Colonic mucosa (tissue), 4 donors: ENCODE results near the gene ENTPD1. TPM values are rescaled to one million over a fixed set of nuclear protein-coding genes. Genes with fewer than 3 reads are reported as not detected.

Source experiments
- DNase-seq: peaks from one replicate; pipeline ENCODE4 v3.0.0-alpha.2; 2020
- H3K27ac ChIP-seq: fragments of 200-600 bp; one replicate; pipeline ENCODE4 v1.8.0; 2021
- H3K27me3 ChIP-seq: fragments of 200-600 bp; one replicate; pipeline ENCODE4 v1.8.0; 2021
- H3K36me3 ChIP-seq: fragments of 200-600 bp; one replicate; pipeline ENCODE4 v1.8.0; 2021
- H3K4me1 ChIP-seq: fragments of 200-600 bp; one replicate; pipeline ENCODE4 v1.8.0; 2021; ENCODE audit warnings: mild to moderate bottlenecking
- H3K4me3 ChIP-seq: fragments of 200-600 bp; one replicate; pipeline ENCODE4 v1.8.0; 2021
- H3K9ac ChIP-seq, 2 donors: one replicate each; pipeline ENCODE4 v1.7.0; 2013; ENCODE audit warnings: control low read depth in 2 of 2, low read depth in 2 of 2, low read length in 2 of 2
- H3K9me3 ChIP-seq: fragments of 200-600 bp; one replicate; pipeline ENCODE4 v1.8.0; 2021
- CTCF ChIP-seq: fragments of 200-600 bp; IDR thresholded peaks from one replicate; pipeline ENCODE4 v1.8.0; 2022; ENCODE audit warnings: antibody characterized with exemption, mild to moderate bottlenecking
- intact Hi-C: fragments of 100-400 bp; cut with DNase I; formaldehyde crosslinking; loops from one replicate; pipeline ENCODE4 v1.14.1; 2022
- total RNA-seq, 2 donors: library from RNA; stranded (reverse); fragmentation: NEBNext Ultra II Directional in 1 of 2; extraction: Animal tissue kit (Norgen Biotek cat#: 25700) in 1 of 2; gene quantifications; one replicate each; pipeline ENCODE4 v1.2.1, GENCODE V29; 2021
- donor health status: healthy.
- donor health status: DM: no; HTN: no; CAD: no.
- donor health status: DM: no; HTN: no; CAD: no.

The ENTPD1 gene
- total RNA-seq, 2 donors from 2014 or later = 4.5 to 10.8 TPM

- H3K9me3 ChIP-seq = no peaks in the 10 kb centered on the region
- H3K27ac ChIP-seq = no peak overlapping the region
- no peaks in the 10 kb centered on the region for H3K36me3 ChIP-seq
- no peak for TF ChIP-seq CTCF
- H3K27me3 ChIP-seq = no peaks in the 10 kb centered on the region
- no peak overlapping the region for H3K9ac ChIP-seq
- intact Hi-C loops = no loop called here
- H3K4me3 ChIP-seq = no peak overlapping the region
- H3K4me1 ChIP-seq = no peaks in the 10 kb centered on the region
- DNase-seq = no peak
These were observed 16.9 kb upstream of the ENTPD1 start for GRCh38 chr10:95739056-95739455.

GRCh38 chr10:95741807-95742467 is 14.0 kb upstream of the ENTPD1 start:
- Histone ChIP-seq H3K4me1 (no peaks in the 10 kb centered on the region), H3K4me3 (no peak overlapping the region), H3K9me3 (no peaks in the 10 kb centered on the region), H3K27ac (peak overlapping the region; percentile 32), H3K36me3 (no peaks in the 10 kb centered on the region), H3K27me3 (no peaks in the 10 kb centered on the region), H3K9ac (no peak overlapping the region)
- intact Hi-C loops = no loop called here
- peak; percentile 35 for DNase-seq
- TF ChIP-seq CTCF = no peak

GRCh38 chr10:95742485-95742884 is 13.5 kb upstream of the ENTPD1 start:
- Histone ChIP-seq H3K9me3 (no peaks in the 10 kb centered on the region), H3K4me3 (no peak overlapping the region), H3K36me3 (no peaks in the 10 kb centered on the region), H3K4me1 (no peaks in the 10 kb centered on the region), H3K27me3 (no peaks in the 10 kb centered on the region), H3K27ac (peak overlapping the region; percentile 32), H3K9ac (no peak overlapping the region)
- TF ChIP-seq CTCF = no peak
- intact Hi-C loops = no loop called here
- peak; percentile 70 for DNase-seq

- TF ChIP-seq CTCF = no peak
- Histone ChIP-seq H3K4me3 (no peak overlapping the region), H3K27me3 (no peaks in the 10 kb centered on the region), H3K4me1 (no peaks in the 10 kb centered on the region), H3K9me3 (no peaks in the 10 kb centered on the region), H3K36me3 (no peaks in the 10 kb centered on the region), H3K9ac (no peak overlapping the region), H3K27ac (peak overlapping the region; percentile 32)
- no peak for DNase-seq
- intact Hi-C loops = no loop called here
These were observed 12.9 kb upstream of the ENTPD1 start for GRCh38 chr10:95742962-95743535.

GRCh38 chr10:95745501-95745900 is 10.5 kb upstream of the ENTPD1 start:
- no peaks in the 10 kb centered on the region for H3K4me1 ChIP-seq
- no peaks in the 10 kb centered on the region for H3K9me3 ChIP-seq
- H3K27me3 ChIP-seq = no peaks in the 10 kb centered on the region
- no peak overlapping the region for H3K27ac ChIP-seq
- intact Hi-C loops = no loop called here
- no peak overlapping the region for H3K4me3 ChIP-seq
- no peak for DNase-seq
- H3K9ac ChIP-seq = no peak overlapping the region
- no peak for TF ChIP-seq CTCF
- no peaks in the 10 kb centered on the region for H3K36me3 ChIP-seq
